ENCODE data around the gene ING1.
"Not testable (repeated sequence)": the region's sequence is repeated elsewhere in the genome, so short reads cannot be mapped to it uniquely, and the experiment has no call there.

Gene ING1

GRCh38 chr13:110695774-110696173, 17.7 kb upstream of the ING1 start:
- not testable (repeated sequence) for DNase-seq (ENCODE audit: low spot score)

GRCh38 chr13:110696776-110697175, 16.7 kb upstream of the ING1 start:
- no peak for DNase-seq (ENCODE audit: low spot score)

GRCh38 chr13:110697842-110698241, 15.7 kb upstream of the ING1 start:
- no peak for DNase-seq (ENCODE audit: low spot score)

GRCh38 chr13:110698689-110699088, 14.8 kb upstream of the ING1 start:
- DNase-seq (ENCODE audit: low spot score) = no peak

- no peak for DNase-seq (ENCODE audit: low spot score)
Measured at GRCh38 chr13:110699148-110700145, 14.1 kb upstream of the ING1 start.

- no peak for DNase-seq (ENCODE audit: low spot score)
Measured at GRCh38 chr13:110700186-110700585, 13.3 kb upstream of the ING1 start.

- no peak for DNase-seq (ENCODE audit: low spot score)
Measured at GRCh38 chr13:110700641-110701040, 12.9 kb upstream of the ING1 start.

GRCh38 chr13:110701061-110701460, 12.4 kb upstream of the ING1 start:
- not testable (repeated sequence) for DNase-seq (ENCODE audit: low spot score)

- DNase-seq (ENCODE audit: low spot score) = no peak
Measured at GRCh38 chr13:110702089-110702488, 11.4 kb upstream of the ING1 start.

- DNase-seq (ENCODE audit: low spot score) = no peak
Measured at GRCh38 chr13:110702591-110703526, 10.6 kb upstream of the ING1 start.

- no peak for DNase-seq (ENCODE audit: low spot score)
Measured at GRCh38 chr13:110705356-110705825, 8.1 kb upstream of the ING1 start.

GRCh38 chr13:110705826-110706569, 7.5 kb upstream of the ING1 start, which contains the start of gene CARS2:
TSS of gene CARS2 (minus strand) at chr13:110706116. CDS start at chr13:110706093, 23 bp downstream.
- peak; percentile 96 for DNase-seq (ENCODE audit: low spot score)

- DNase-seq (ENCODE audit: low spot score) = no peak
Measured at GRCh38 chr13:110706570-110707372, 6.7 kb upstream of the ING1 start.

GRCh38 chr13:110712081-110712848, 1.2 kb upstream of the ING1 start:
- DNase-seq (ENCODE audit: low spot score) = peak; percentile 93

GRCh38 chr13:110712849-110713641, 455 bp upstream of the ING1 start:
- DNase-seq (ENCODE audit: low spot score) = peak; percentile 99

GRCh38 chr13:110713981-110714796, 689 bp downstream of the ING1 start:
- no peak for DNase-seq (ENCODE audit: low spot score)

GRCh38 chr13:110714797-110715394, 1.4 kb downstream of the ING1 start:
- DNase-seq (ENCODE audit: low spot score) = no peak

All from AG08396 (cell line).